Lung microvascular endothelial cell (primary cell): ENCODE data around the gene GREB1L. TPM values are rescaled to one million over a fixed set of nuclear protein-coding genes. Genes with fewer than 3 reads are reported as not detected.

Source experiments
- DNase-seq, 2 donors: peaks; one replicate each; pipeline versions ENCODE4 v3.0.0 to v3.0.0-alpha.2; 2010; ENCODE audit warnings: low read depth in 2 of 2
- total RNA-seq: library from RNA; depleted of rRNA; stranded (reverse); fragments of >200 nt; gene quantifications from 2 replicates; pipeline ENCODE4 v1.2.1, GENCODE V29; 2014

Gene GREB1L
- total RNA-seq, 1 donor from 2014 or later = 2.0 TPM

DNA sequence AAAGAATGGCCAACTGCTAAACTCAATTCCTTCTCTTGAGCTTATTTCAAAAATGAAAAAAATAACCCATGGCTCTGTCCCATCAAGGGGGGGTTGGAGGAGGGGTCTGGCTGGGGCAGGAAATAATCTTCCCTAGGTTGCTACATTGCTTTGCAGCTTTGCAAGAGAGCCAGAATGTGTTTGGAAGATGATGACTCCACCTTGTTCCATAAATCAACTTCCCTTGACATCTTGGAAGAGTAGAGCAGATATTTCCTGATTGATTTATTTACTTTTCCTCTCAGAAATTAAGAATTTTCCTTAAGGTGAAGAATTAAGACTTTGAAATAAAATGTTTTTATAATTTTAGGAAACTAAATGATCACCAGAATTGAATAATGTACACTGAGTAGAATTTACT is 317.2 kb downstream of the GREB1L start:
- no peak for DNase-seq

DNA sequence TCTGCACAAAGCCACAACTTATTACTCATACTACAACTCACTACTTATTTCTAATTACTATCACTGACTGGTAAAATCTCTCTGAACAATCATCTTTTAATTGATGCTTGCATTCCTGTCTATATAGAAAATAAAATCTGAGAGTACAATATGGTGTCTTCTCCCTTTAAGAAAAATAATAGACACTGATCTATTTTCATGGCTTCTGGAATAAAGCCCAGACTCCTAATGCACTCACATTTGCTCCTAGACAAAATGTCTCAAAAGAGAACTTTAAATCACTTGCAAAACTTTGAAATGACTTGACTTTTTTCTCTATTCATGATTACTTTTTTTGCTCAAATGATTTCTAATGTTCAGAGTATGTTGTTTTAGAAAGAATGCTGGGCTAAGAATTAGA is 329.7 kb downstream of the GREB1L start:
- no peak for DNase-seq

Other genes starting within 250 kb of the GREB1L start
- 26.8 and 31.3 TPM in 2 replicates for gene ROCK1, start 130.4 kb upstream of the GREB1L start, total RNA-seq